PC-3 (cell line): Measurements from ENCODE around the gene ZC3H12C.

Source experiments
- CTCF ChIP-seq: fragments of 300-600 bp; sonication (generic); conservative IDR thresholded peaks from 2 replicates; pipeline ENCODE4 v1.5.1; 2017; ENCODE audit warnings: antibody characterized with exemption, low read depth, mild to moderate bottlenecking, low read length
- EZH2phosphoT487 ChIP-seq: fragments of 300-600 bp; sonication (generic); IDR thresholded peaks from 2 replicates; pipeline ENCODE4 v1.6.1; 2018; ENCODE audit warnings: mild to moderate bottlenecking, antibody characterized with exemption, low read length, borderline replicate concordance

- no peak for TF ChIP-seq CTCF
- TF ChIP-seq EZH2phosphoT487, result no peak
Observed at GRCh38 chr11:110156503-110156902, 63.3 kb downstream of the ZC3H12C start.
